GM12891 (cell line): ENCODE results near the gene IPCEF1.

Experiments used
- DNase-seq: peaks from one replicate; pipeline ENCODE4 v3.0.0; 2011; ENCODE audit warnings: low spot score; ENCODE audit not compliant: insufficient read length
- FAIRE-seq: peaks from 2 replicates; lab custom pipeline; 2011; peaks lifted over from hg19 to GRCh38; lab: Jason Lieb, UNC
- PAX5 ChIP-seq: IDR thresholded peaks from 2 replicates; pipeline ENCODE4 v1.6.1; 2011; ENCODE audit warnings: low read length, moderate library complexity, mild to moderate bottlenecking; ENCODE audit not compliant: insufficient read depth, severe bottlenecking
- POLR2A ChIP-seq: IDR thresholded peaks from 2 replicates; pipeline ENCODE4 v1.6.1; 2011; ENCODE audit warnings: low read depth, low read length, control low read depth
- POLR2AphosphoS5 ChIP-seq: IDR thresholded peaks from 2 replicates; pipeline ENCODE4 v1.6.1; 2011; ENCODE audit warnings: low read depth, low read length, control low read depth
- POU2F2 ChIP-seq: IDR thresholded peaks from 2 replicates; pipeline ENCODE4 v1.6.1; 2011; ENCODE audit warnings: low read depth, mild to moderate bottlenecking, control low read depth, low read length, moderate library complexity
- SPI1 ChIP-seq: IDR thresholded peaks from 2 replicates; pipeline ENCODE4 v1.6.1; 2011; ENCODE audit warnings: low read depth, low read length, control low read depth
- TAF1 ChIP-seq: IDR thresholded peaks from 2 replicates; pipeline ENCODE4 v1.6.1; 2011; ENCODE audit warnings: low read depth, low read length, control low read depth

IPCEF1 gene

DNA sequence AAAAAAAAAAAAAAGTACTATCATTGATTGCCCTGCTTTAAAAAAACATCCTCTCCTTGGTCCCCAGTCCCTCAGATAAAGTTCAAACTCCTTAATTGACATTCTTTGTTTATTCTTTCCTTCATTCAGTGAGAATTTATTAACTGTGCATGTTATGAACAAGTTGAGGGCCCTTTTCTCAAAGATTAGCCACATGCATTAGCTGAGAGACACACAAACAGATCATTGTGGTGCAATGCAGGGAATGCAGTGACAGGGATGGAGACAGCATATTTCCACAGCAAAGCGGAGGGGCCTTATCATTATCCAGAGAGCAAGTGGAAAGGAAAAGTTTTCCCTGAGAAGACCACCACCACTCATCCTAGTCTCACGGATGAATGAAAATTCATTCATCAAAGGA is 21.9 kb upstream of the IPCEF1 start:
- TF ChIP-seq PAX5, result no peak
- TF ChIP-seq TAF1, result no peak
- no peak for TF ChIP-seq POU2F2
- TF ChIP-seq POLR2AphosphoS5, result no peak
- TF ChIP-seq SPI1, result no peak
- no peak for TF ChIP-seq POLR2A
- FAIRE-seq (no peak), DNase-seq (no peak)

DNA sequence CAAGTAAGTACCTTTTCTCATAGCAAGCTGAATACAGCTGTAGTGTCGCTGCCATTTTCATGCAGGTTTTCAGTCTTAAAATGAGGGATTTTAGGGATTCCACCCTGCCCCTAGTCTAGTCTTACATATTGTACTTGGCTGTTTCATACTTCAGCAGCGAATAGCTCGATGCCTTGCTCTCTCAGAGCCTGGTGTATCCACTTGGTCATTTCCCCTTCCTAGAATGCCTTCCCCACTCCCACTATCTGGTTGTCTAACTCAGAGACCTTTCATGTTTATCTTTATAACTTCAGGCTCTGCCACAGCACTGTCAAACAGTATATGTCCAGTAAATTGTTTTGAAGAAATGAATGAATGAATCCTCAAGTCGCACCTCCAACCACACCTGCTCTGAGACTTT is 21.1 kb upstream of the IPCEF1 start:
- DNase-seq (no peak), FAIRE-seq (no peak)
- TF ChIP-seq POLR2AphosphoS5 (no peak), TAF1 (no peak), POLR2A (no peak), POU2F2 (no peak), SPI1 (no peak), PAX5 (no peak)

DNA sequence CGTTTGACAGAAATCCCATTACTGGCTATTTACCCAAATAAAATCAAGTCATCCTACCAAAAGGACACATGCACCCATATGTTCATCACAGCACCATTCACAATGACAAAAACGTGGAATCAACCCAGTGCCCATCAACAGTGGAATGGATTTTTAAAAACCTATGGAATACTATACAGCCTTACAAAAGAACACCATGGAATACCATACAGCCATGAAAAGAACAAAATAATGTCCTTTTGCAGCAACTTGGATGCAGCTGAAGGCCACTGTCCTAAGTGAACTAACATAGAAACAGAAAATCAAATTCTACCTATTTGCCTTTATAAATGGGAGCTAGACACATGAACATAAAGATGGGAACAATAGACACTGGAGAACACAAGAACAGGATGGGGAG is 17.4 kb upstream of the IPCEF1 start:
- FAIRE-seq, result no peak
- no peak for TF ChIP-seq PAX5
- TF ChIP-seq POU2F2, result no peak
- TF ChIP-seq SPI1, result no peak
- no peak for TF ChIP-seq TAF1
- TF ChIP-seq POLR2A, result no peak
- TF ChIP-seq POLR2AphosphoS5, result no peak
- DNase-seq, result no peak

DNA sequence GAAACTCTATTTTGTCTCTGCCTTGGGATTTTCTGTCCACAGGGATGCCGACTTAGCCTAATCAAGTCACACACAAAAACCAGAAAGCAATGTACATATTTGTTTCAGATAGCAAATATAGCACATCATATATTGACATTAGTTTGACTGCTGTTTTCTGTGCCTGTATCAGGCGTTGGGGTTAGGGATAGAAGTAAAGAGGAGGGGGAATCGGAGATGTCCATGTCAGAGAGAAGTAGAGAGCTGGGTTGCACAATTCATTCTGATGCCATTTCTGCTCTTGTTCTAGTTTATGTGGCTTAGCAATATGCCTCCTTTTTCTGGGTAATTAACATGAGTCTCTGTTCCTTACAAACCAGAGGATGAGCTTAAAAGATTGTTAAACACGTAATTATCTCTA is 14.7 kb upstream of the IPCEF1 start:
- DNase-seq (no peak), FAIRE-seq (no peak)
- TF ChIP-seq PAX5, result no peak
- no peak for TF ChIP-seq SPI1
- TF ChIP-seq TAF1, result no peak
- no peak for TF ChIP-seq POLR2A
- no peak for TF ChIP-seq POU2F2
- no peak for TF ChIP-seq POLR2AphosphoS5

DNA sequence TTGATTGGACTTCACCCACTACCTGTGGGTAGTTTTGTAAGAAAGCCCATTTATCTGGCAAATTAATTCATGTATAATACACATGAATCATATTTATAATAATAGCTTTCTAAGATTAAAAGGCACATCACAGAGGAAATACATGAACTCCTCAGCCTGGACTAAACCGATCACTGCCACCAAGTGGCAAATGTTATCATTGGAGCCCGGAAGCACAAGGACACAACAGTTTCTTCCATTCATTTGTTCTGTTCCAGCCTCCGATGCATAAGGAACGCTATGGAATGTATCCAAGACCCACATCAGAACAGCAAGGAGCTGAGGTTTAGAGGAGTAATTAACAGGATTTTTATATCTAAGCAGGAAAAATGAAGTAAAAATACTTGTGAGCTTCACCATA is 13.9 kb upstream of the IPCEF1 start:
- TF ChIP-seq POU2F2 (no peak), POLR2A (no peak), SPI1 (no peak), PAX5 (no peak), TAF1 (no peak), POLR2AphosphoS5 (no peak)
- DNase-seq (no peak), FAIRE-seq (peak; percentile 56)

DNA sequence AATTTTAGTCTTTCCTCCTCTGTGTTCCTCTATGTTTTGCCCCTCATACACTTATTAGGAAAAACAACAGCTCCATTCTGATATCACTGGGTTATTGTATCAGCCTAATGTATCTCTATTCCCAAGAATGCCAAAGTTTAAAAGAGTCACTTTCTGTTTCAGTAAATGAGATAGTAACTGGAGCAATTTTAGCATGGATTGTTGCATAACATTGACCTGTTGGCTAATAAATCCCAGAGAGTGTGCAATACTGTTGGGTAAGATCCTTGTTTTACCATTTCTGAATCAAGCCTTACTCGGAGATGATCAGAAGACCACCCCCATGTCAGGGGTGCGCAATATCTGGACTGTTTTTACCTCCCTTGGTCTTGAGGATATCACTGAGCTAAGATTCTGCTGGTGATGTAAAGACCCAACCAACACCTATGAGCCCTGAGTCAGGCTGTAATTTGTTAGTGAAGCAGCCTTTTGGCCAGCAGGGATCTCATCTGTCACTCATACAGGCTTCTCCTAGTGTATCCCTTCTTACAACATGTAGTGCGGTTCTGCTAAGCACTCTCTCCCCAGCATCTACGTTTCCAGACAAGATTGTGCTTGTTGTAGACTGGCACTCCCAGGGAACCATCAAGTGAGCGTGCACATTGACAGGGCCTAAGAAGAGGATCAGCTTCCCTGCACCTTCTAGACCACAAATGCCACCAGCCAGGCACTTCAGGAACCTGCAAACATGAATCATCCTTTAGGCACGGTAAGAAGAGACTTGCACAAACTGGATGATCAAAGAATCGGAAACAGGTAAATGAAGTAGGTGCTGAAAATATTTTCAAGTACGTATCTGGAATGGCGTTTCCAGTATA is 11.5 kb upstream of the IPCEF1 start:
- FAIRE-seq, result no peak
- TF ChIP-seq POU2F2 (no peak), POLR2AphosphoS5 (no peak), PAX5 (no peak), POLR2A (no peak), SPI1 (no peak), TAF1 (no peak)

DNA sequence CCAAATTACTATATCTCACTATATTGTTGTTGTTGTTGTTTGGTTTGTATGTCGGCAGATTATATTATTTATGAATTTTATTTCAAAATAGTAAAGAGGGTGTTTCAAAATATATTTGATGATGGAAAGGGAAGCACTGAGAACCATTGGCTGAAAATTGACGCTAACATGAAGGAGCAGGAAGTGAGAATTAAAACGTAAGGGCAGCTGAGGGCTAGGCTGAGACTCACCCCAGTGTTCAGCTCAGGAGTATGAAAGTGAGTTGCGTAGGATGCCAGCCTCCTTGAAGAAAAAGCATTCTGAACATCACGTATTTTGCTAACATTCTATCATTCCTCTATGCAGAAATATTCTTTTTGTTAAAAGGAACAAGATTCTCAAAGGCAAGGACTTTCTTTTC is 10.7 kb upstream of the IPCEF1 start:
- TF ChIP-seq PAX5 (no peak), POLR2A (no peak), POLR2AphosphoS5 (no peak), POU2F2 (no peak), SPI1 (no peak), TAF1 (no peak)
- no peak for FAIRE-seq

More for the DNA sequence above, 11.5 kb upstream of the IPCEF1 start:
- no peak for DNase-seq

DNA sequence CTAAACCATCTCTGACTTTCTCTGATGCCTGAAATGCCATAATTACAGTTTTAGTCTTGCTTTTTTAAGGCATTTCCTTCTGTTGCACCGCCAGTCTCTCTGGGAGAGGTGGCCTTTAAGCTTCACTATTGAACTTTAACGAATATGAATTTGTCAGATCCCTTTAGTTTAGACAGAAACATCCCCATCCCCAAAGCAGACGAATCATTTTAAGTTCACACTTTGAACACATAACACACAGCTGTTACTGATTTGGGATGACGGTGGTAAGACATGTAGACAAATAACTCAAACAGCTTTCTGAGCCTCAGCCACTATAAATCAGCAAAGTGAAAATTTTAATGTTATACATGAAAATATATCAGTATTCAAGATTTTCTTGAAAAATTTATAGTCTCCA is 7.2 kb upstream of the IPCEF1 start:
- TF ChIP-seq TAF1 (no peak), SPI1 (no peak), POLR2A (no peak), POLR2AphosphoS5 (no peak), POU2F2 (no peak), PAX5 (no peak)
- DNase-seq (no peak), FAIRE-seq (no peak)

More for the DNA sequence above, 10.7 kb upstream of the IPCEF1 start:
- DNase-seq, result no peak

DNA sequence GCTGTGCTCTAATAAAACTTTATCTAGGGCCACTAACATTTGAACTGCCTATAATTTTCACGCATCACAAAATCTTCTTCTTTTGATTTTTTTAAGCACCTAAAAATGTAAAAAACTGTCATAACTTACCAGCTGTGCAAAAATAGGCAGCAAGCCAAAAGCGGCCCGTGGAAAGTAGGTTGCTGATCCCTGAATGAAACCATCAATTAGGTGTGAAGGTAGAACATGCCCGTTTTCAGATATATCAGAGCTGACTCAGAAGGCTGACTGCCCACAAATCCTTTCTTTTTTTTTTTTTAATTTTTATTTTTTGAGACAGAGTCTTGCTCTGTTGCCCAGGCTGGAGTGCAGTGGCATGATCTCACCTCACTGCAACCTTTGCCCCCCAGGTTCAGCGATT is 4.9 kb upstream of the IPCEF1 start:
- TF ChIP-seq PAX5 (no peak), POLR2AphosphoS5 (no peak), TAF1 (no peak), POLR2A (no peak), SPI1 (no peak), POU2F2 (no peak)
- DNase-seq (no peak), FAIRE-seq (no peak)
